NCI-H2029 (cell line): ENCODE data around the gene RGS4.
A peak's percentile ranks its signal among the peaks of the same experiment; 100 is the strongest.

Source experiments
- DNase-seq: peaks from one replicate; lab custom pipeline; 2025; lab: John Stamatoyannopoulos, UW

Gene RGS4

DNA sequence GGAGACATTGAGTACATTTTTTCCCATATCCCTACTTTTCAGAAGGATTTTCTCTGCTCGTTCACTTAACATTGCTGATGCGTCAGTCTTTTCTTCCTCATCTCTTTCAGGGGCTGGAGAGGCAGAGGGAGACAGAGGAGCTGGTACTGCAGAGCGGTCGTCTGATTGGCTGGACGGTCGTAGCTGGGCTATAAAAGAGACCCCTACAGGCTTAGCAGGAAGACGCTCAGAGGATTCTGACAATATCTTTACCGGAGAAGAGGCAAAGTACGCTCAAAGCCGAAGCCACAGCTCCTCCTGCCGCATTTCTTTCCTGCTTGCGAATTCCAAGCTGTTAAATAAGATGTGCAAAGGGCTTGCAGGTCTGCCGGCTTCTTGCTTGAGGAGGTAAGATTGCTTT, at the start of gene RGS4:
Gene RGS4 (plus strand): TSS at position 220 of the 400 bp plus-strand sequence. CDS start 124 bp downstream, at position 344.
- DNase-seq = no peak

- DNase-seq = no peak
Measured at GRCh38 chr1:163022129-163022528, 47.0 kb upstream of the RGS4 start.

DNA sequence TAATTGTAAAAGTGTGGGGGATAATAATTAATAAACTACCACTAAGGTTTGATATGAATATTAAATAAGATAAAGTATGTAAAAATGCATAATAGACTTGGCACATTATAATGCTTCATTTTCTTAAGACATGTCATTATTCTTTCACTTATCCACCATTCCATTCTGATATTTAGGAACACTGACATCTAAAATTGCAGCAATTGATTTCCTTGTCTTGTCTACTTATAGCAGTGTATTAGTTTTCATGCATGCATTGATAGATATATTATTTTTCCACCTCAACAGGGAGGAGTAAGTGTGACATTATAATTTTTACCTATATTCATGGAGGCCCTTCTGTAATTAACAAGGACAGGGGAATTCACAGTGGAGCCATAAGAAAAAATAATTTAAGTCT, 41.6 kb upstream of the RGS4 start:
- DNase-seq = no peak

- DNase-seq = no peak
Measured at GRCh38 chr1:163029901-163030300, 39.3 kb upstream of the RGS4 start.

GRCh38 chr1:163035446-163036249, 33.5 kb upstream of the RGS4 start:
- no peak for DNase-seq

GRCh38 chr1:163036671-163037070, 32.5 kb upstream of the RGS4 start:
- no peak for DNase-seq

- no peak for DNase-seq
Measured at GRCh38 chr1:163038928-163039706, 30.0 kb upstream of the RGS4 start.

- no peak for DNase-seq
Measured at GRCh38 chr1:163039707-163040093, 29.5 kb upstream of the RGS4 start.

DNA sequence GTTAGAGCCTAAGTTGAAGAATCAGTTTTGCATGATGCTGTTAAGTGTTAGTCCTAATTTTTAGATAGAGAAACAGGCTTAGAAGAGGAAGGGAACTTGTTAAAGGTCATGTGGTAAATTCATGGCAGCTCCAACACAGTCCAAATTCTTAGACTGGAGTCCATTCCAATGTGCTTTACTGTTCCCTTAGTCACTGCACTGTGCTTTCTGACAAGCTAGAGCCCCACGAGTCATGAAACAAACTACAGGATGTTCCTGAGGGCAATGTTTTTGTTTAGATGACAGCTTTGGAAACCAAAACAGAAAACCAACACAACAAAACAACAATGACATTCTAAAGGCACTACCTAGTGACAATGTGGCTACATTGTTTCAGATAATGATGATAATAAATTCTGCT, 23.1 kb upstream of the RGS4 start:
- no peak for DNase-seq

- DNase-seq = no peak
Measured at GRCh38 chr1:163047951-163048659, 21.1 kb upstream of the RGS4 start.

DNA sequence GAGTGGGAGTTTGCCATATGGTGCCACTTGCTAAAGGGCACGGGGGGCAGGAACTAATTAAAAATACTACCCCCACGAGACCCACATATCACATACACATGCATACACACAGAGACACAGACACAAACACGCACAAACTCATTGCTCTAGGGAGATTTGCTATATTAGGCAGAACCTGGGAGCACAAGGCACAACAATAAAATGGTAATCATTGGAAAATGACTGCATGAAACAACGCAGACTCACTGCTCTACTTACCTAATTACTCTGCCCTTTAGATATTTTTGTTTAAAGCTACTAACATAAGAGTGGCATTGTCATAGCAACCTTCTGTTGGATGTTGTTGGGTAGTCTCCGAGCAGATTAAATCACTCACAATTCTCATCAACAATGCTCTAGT, 20.3 kb upstream of the RGS4 start:
- no peak for DNase-seq

- DNase-seq = no peak
Measured at GRCh38 chr1:163049296-163049695, 19.9 kb upstream of the RGS4 start.

GRCh38 chr1:163050496-163050895, 18.7 kb upstream of the RGS4 start:
- DNase-seq = no peak

DNA sequence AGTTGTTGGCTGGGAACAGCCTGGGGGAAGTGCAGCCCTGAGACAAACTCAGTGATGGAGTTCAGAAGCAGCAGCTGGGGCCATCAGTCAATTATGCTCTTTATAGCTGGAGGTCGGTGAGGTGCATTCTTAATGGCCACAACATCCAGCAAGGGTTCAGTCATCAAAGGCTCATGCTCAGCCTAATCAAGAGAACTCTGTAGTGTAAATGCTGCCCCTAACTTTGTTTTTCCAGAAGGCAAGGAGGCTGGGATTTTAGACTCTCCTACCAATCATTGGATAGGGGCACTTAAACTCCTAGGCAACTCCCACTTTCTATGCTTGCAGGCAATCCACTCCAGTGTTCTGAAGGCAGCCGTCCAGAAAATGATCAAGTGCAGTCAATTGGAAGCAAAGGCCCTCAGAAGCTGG, 15.0 kb upstream of the RGS4 start:
- peak; percentile 73 for DNase-seq

GRCh38 chr1:163055005-163055404, 14.2 kb upstream of the RGS4 start:
- DNase-seq = peak; percentile 78

GRCh38 chr1:163055531-163055930, 13.6 kb upstream of the RGS4 start:
- DNase-seq = peak; percentile 91

GRCh38 chr1:163056831-163057230, 12.3 kb upstream of the RGS4 start:
- DNase-seq = no peak

DNA sequence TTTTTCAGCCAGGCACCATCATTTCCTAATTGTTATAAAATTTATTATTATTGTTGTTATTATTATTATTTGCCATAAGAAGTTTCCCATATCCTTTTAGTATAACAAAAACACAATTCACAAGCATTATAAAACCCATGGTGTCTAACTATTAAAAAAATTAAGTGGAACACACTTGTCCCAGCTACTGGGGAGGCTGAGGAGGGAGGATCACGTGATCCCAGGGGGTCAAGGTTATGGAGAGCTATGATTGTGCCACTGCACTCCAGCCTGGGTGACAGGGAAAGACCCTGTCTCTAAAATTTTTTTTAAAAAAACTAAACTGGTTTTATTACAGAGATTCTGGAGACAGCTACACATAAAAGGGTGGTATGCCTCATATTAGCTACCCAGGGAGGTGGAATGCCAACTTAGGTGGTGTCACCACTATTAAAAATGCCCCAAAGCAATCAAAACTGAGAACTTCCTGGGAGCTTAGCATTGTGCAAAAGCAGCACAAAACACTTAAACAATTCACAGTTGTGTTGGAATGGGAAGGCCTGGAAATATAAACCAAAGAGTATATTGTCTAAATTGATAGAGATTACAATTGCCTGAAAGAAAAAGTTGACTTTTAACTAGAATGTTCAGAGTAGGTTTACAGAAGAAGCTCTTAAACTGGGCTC, 8.7 kb upstream of the RGS4 start:
- no peak for DNase-seq

- no peak for DNase-seq
Measured at GRCh38 chr1:163063143-163063542, 6.0 kb upstream of the RGS4 start.

DNA sequence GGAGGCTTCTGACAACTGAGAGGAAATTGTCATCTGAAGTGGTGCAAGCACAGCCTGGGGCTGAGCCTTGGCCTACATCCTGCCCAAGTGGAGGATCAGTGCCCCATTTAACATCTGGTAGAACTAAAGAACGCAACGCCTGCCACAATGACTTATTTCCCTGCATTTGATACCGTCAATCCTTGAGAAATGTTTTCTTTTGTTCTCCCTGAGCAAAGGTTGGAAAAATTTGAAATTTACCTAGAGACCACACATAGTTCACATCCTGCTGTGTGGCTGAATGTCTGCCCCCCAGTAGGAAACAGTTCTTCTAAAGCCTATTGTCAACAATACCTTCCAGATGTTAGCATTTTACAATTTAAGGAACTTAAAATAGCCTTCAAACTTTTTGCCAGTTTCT, 5.6 kb upstream of the RGS4 start:
- no peak for DNase-seq

GRCh38 chr1:163066168-163066567, 3.0 kb upstream of the RGS4 start:
- no peak for DNase-seq

GRCh38 chr1:163066686-163067085, 2.5 kb upstream of the RGS4 start:
- DNase-seq = no peak
